H1 (cell line): ENCODE results near the gene EBF3.

ENCODE experiments used
- ATF2 ChIP-seq: IDR thresholded peaks from 2 replicates; pipeline ENCODE4 v1.6.1; 2012; ENCODE audit warnings: low read length, inconsistent platforms
- CTCF ChIP-seq, 3 experiments: IDR thresholded peaks; 1 replicate in 2 of 3; 2 replicates in 1 of 3; pipeline versions ENCODE4 v1.5.1 to v1.6.1; 2011; ENCODE audit warnings: low read length in 3 of 3, mild to moderate bottlenecking in 3 of 3, inconsistent platforms in 2 of 3, low read depth in 1 of 3, moderate library complexity in 1 of 3; ENCODE audit not compliant: insufficient read depth in 1 of 3; ENCODE audit errors: control extremely low read depth in 1 of 3
- EZH2 ChIP-seq: fragments of 200-600 bp; sonication (generic); IDR thresholded peaks from 2 replicates; pipeline ENCODE4 v1.7.1; 2012; ENCODE audit warnings: low read depth, mild to moderate bottlenecking, moderate library complexity, low read length, inconsistent platforms; ENCODE audit not compliant: severe bottlenecking
- POLR2A ChIP-seq, 2 experiments: IDR thresholded peaks; 1 replicate in 1 of 2; 2 replicates in 1 of 2; pipeline ENCODE4 v1.6.1; 2011; ENCODE audit warnings: low read depth in 2 of 2, low read length in 2 of 2, mild to moderate bottlenecking in 2 of 2; ENCODE audit errors: control extremely low read depth in 1 of 2
- POLR2AphosphoS5 ChIP-seq: IDR thresholded peaks from 2 replicates; pipeline ENCODE4 v1.6.1; 2011; ENCODE audit warnings: low read depth, low read length
- RXRA ChIP-seq: IDR thresholded peaks from 2 replicates; pipeline ENCODE4 v1.6.1; 2011; ENCODE audit warnings: low read depth, mild to moderate bottlenecking, low read length, moderate library complexity; ENCODE audit not compliant: insufficient read depth
- SP1 ChIP-seq: IDR thresholded peaks from 2 replicates; pipeline ENCODE4 v1.6.1; 2011; ENCODE audit warnings: low read depth, low read length
- SRF ChIP-seq: IDR thresholded peaks from 2 replicates; pipeline ENCODE4 v1.6.1; 2011; ENCODE audit warnings: mild to moderate bottlenecking, low read depth, low read length, moderate library complexity
- TBP ChIP-seq: IDR thresholded peaks from 2 replicates; pipeline ENCODE4 v1.6.1; 2011; ENCODE audit warnings: low read depth, low read length, improper control_type of control experiment

GRCh38 chr10:129879655-129880054, 84.4 kb downstream of the EBF3 start:
- no peak for TF ChIP-seq SRF
- no peak for TF ChIP-seq ATF2
- TF ChIP-seq CTCF (IDR thresholded peaks at IDR 0.05; ENCODE audit: control extremely low read depth in 1 of 3, insufficient read depth in 1 of 3, low read depth in 1 of 3, low read length in 3 of 3): no peak
- TF ChIP-seq POLR2A (IDR thresholded peaks at IDR 0.05; ENCODE audit: control extremely low read depth in 1 of 2, low read depth in 2 of 2, low read length in 2 of 2): no peak
- TF ChIP-seq SP1: no peak
- TF ChIP-seq POLR2AphosphoS5: no peak
- TF ChIP-seq TBP: no peak
- no peak for TF ChIP-seq EZH2
- TF ChIP-seq RXRA: no peak
